Stimulated activated effector memory CD8-positive, alpha-beta T cell treated with anti-CD3 and anti-CD28 coated beads, Interleukin-12 subunit alpha, Interleukin-12 subunit beta, amount 100 ng/mL, for 72 hours (primary cell): ENCODE data around the gene SLC22A5.
"Not testable (repeated sequence)": the region's sequence is repeated elsewhere in the genome, so short reads cannot be mapped to it uniquely, and the experiment has no call there.

ENCODE experiments used
- ATAC-seq: fragments of 150-1000 bp; cut with Tn5 transposase; 2 replicates; pipeline ENCODE4 v1.10.0; 2021
- DNase-seq, 2 donors: peaks; one replicate each; pipeline ENCODE4 v3.0.0; 2021 to 2022; ENCODE audit warnings: low spot score in 2 of 2
- H3K27ac Mint-ChIP-seq: one replicate; pipeline ENCODE4 v1.8.0; 2022; ENCODE audit warnings: mild to moderate bottlenecking, mixed read lengths
- H3K36me3 Mint-ChIP-seq: one replicate; pipeline ENCODE4 v1.8.0; 2022; ENCODE audit warnings: mild to moderate bottlenecking, mixed read lengths
- H3K4me1 Mint-ChIP-seq: one replicate; pipeline ENCODE4 v1.8.0; 2022; ENCODE audit warnings: mixed read lengths
- H3K4me3 Mint-ChIP-seq: one replicate; pipeline ENCODE4 v1.8.0; 2022; ENCODE audit warnings: mild to moderate bottlenecking, mixed read lengths
- H3K9me3 Mint-ChIP-seq: one replicate; pipeline ENCODE4 v1.8.0; 2022; ENCODE audit warnings: mixed read lengths

Gene SLC22A5

GRCh38 chr5:132410451-132411303, 41.2 kb downstream of the SLC22A5 start:
- H3K36me3 Mint-ChIP-seq, result peaks cover 23% of the 10 kb centered on the region
- peak; percentile 73 to 92 for DNase-seq
- peaks cover 70% of the 10 kb centered on the region for H3K4me1 Mint-ChIP-seq
- peak overlapping the region; percentile 96 for H3K4me3 Mint-ChIP-seq
- H3K27ac Mint-ChIP-seq, result peak overlapping the region; percentile 99
- H3K9me3 Mint-ChIP-seq, result peaks cover 4% of the 10 kb centered on the region
- peak; percentile 82 for ATAC-seq

GRCh38 chr5:132411304-132412013, 41.9 kb downstream of the SLC22A5 start:
- peak overlapping the region; percentile 96 for H3K4me3 Mint-ChIP-seq
- H3K4me1 Mint-ChIP-seq, result peaks cover 65% of the 10 kb centered on the region
- H3K27ac Mint-ChIP-seq, result peak overlapping the region; percentile 99
- peaks cover 23% of the 10 kb centered on the region for H3K36me3 Mint-ChIP-seq
- H3K9me3 Mint-ChIP-seq, result peaks cover 4% of the 10 kb centered on the region
- ATAC-seq, result peak; percentile 49
- peak in 1 of 2 donors; percentile 77 for DNase-seq

DNA sequence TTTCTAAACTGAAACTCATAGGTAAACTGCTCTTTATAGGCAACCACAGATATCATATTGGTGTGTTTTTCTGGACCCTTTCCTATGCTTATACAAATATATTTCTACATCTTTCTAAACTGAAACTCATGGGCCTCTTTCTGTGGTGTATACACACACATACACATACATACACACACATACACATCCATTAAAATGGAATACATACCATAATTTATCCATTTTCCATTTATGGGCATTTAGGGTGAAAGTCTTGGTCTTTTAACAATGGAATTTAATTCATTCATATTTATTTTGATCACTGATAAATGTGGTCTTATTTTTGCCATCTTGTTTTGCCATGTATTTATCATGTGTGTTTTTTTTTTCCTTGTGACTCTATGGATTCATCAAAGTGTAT, 44.1 kb downstream of the SLC22A5 start:
- Mint-ChIP-seq H3K4me3 (peak overlapping the region; percentile 96), H3K4me1 (peaks cover 65% of the 10 kb centered on the region), H3K27ac (peak overlapping the region; percentile 99), H3K9me3 (no peaks in the 10 kb centered on the region), H3K36me3 (peaks cover 25% of the 10 kb centered on the region)
- no peak for DNase-seq
- ATAC-seq, result no peak

GRCh38 chr5:132414634-132415378, 45.3 kb downstream of the SLC22A5 start:
- H3K9me3 Mint-ChIP-seq, result no peaks in the 10 kb centered on the region
- H3K4me1 Mint-ChIP-seq, result peaks cover 65% of the 10 kb centered on the region
- peak overlapping the region; percentile 96 for H3K4me3 Mint-ChIP-seq
- peak overlapping the region; percentile 99 for H3K27ac Mint-ChIP-seq
- peaks cover 38% of the 10 kb centered on the region for H3K36me3 Mint-ChIP-seq
- no peak for ATAC-seq
- no peak for DNase-seq

DNA sequence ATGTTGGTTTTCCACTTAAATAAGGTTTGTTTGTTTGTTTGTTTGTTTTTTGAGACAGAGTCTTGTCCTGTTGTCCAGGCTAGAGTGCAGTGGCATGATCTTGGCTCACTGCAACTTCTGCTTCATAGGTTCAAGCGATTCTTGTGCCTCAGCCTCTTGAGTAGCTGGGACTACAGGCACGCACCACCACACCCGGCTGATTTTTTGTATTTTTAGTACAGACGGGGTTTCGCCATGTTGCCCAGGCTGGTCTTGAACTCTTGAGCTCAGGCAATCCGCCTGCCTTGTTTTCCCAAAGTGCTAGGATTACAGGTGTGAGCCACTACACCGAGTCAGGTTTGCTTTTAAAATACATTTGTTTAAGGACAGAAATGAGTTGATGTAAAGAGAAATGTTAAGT, 46.0 kb downstream of the SLC22A5 start:
- H3K9me3 Mint-ChIP-seq, DNase-seq, ATAC-seq: not testable (repeated sequence)
- H3K27ac Mint-ChIP-seq, result peak overlapping the region; percentile 99
- H3K36me3 Mint-ChIP-seq, result peaks cover 45% of the 10 kb centered on the region
- H3K4me3 Mint-ChIP-seq, result peak overlapping the region; percentile 96
- peaks cover 72% of the 10 kb centered on the region for H3K4me1 Mint-ChIP-seq

GRCh38 chr5:132416306-132417009, 46.9 kb downstream of the SLC22A5 start:
- Mint-ChIP-seq H3K4me3 (peak overlapping the region; percentile 21), H3K27ac (peak overlapping the region; percentile 99), H3K36me3 (peaks cover 48% of the 10 kb centered on the region), H3K9me3 (no peaks in the 10 kb centered on the region), H3K4me1 (peaks cover 82% of the 10 kb centered on the region)
- ATAC-seq (no peak), DNase-seq (no peak)

DNA sequence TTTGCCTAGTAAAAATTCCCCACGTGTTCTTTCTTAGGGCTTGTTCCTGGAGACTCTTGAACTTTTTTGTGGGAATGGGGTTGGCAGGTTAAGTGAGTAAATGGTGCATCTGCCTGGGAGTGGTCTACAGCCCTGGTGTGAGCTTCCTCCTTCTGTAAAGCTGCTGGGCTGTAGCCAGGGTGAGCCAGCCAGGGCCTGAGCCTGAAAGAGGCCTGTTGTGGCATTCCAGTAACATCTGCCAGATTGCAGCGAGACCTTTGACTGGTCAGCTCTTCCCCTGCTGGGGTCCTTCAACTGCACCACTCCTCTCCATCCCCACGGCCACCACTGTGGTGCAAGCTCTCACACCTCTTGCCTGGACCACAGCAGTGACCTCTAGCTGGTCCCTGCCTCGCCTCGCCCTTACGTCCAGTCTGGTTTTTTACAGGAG, 47.5 kb downstream of the SLC22A5 start:
- Mint-ChIP-seq H3K27ac (peak overlapping the region; percentile 99), H3K4me3 (peak overlapping the region; percentile 21), H3K36me3 (peaks cover 42% of the 10 kb centered on the region), H3K9me3 (no peaks in the 10 kb centered on the region), H3K4me1 (peaks cover 87% of the 10 kb centered on the region)
- DNase-seq (no peak), ATAC-seq (no peak)

- no peaks in the 10 kb centered on the region for H3K9me3 Mint-ChIP-seq
- peak overlapping the region; percentile 99 for H3K27ac Mint-ChIP-seq
- peaks cover 87% of the 10 kb centered on the region for H3K4me1 Mint-ChIP-seq
- ATAC-seq (no peak), DNase-seq (no peak)
- H3K36me3 Mint-ChIP-seq, result peaks cover 45% of the 10 kb centered on the region
- H3K4me3 Mint-ChIP-seq, result peak overlapping the region; percentile 21
Measured at GRCh38 chr5:132417461-132417860, 48.0 kb downstream of the SLC22A5 start.

- peaks cover 50% of the 10 kb centered on the region for H3K36me3 Mint-ChIP-seq
- ATAC-seq, result no peak
Measured at GRCh38 chr5:132417889-132418485, 48.5 kb downstream of the SLC22A5 start.

GRCh38 chr5:132418881-132419280, 49.4 kb downstream of the SLC22A5 start:
- H3K27ac Mint-ChIP-seq, result peak overlapping the region; percentile 99
- H3K4me3 Mint-ChIP-seq, result no peak overlapping the region
- peaks cover 47% of the 10 kb centered on the region for H3K36me3 Mint-ChIP-seq
- H3K9me3 Mint-ChIP-seq, result no peaks in the 10 kb centered on the region
- ATAC-seq (no peak), DNase-seq (no peak)
- H3K4me1 Mint-ChIP-seq, result peaks cover 90% of the 10 kb centered on the region

More at GRCh38 chr5:132417889-132418485, 48.5 kb downstream of the SLC22A5 start:
- Mint-ChIP-seq H3K9me3 (no peaks in the 10 kb centered on the region), H3K27ac (peak overlapping the region; percentile 99), H3K4me1 (peaks cover 90% of the 10 kb centered on the region), H3K4me3 (peak overlapping the region; percentile 17)
- DNase-seq, result no peak

DNA sequence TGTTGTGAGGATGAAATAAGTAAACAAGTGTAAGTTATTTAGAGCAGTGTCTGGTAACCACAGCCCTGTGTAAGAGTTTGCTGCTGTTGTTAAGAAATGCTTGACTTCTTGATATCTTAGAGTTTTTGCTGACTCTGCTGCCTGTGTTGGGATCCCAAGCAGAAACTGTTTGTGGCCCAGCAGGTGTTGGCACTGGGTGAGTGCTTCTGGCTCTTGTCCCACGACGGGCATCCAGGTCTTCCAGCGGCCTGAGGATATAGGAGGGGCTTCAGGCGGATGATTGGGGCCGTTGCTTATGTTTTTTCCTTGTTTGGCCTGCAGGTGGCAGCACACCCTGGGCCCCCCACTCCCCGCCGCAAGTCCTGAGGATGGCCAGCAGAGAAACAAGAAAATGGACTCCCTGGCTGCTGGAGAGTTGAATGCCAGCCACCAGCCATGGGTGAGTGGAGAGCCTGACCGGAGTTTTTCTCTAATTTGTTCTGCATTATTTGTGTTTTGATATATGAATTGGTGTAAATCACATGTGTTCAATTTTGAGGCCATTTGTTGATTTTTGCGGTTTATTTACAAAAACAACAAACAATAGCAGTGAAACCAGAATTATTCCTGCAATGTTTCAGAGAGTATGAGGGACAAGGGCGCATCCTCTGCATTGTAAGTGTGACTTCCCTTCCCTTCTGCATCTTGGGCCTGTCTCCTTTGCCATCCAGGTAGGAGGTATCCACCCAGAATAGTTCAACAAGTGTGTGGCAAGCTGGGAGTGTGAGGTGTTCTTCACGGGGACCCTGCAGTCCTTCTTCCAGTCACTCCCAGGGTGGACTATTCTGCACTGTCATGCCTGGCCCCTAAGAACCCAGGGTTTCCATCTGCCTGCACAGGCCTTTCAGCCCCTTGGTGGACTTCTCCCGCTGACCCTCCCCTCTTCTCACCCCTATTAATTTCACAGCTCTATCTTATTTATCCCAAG, 50.3 kb downstream of the SLC22A5 start:
- peak; percentile 60 to 83 for DNase-seq
- peaks cover 40% of the 10 kb centered on the region for H3K36me3 Mint-ChIP-seq
- peak overlapping the region; percentile 78 for H3K4me3 Mint-ChIP-seq
- peak; percentile 73 for ATAC-seq
- peaks cover 90% of the 10 kb centered on the region for H3K4me1 Mint-ChIP-seq
- H3K27ac Mint-ChIP-seq, result peak overlapping the region; percentile 99
- H3K9me3 Mint-ChIP-seq, result no peaks in the 10 kb centered on the region

DNA sequence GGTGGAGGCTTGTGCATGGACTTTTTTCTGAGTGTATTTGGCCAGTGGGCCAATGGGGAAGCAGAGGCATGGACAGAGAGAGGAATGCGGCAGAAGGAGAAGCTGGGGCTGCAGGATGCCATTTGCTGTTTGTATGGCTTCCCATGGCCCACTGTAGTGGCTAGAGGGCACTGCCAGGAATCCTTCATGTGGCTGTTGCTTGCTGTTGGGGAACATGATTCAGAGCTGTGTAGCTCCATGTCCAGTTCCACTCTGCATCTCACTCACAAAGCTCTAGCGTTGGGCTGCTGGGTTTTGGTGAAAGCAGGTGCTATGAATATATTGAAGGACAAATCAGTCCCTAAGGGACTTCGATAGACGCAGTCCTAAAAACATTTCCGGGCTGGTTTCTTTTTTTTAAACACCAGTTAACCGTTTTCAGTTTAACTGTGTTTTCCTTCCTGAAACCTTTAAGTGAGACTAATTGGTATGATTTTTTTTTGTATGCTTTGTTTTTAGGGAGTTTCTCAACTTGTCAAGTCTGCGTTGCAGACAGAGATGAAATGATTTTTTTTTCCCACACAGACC, 51.3 kb downstream of the SLC22A5 start:
- Mint-ChIP-seq H3K4me1 (peaks cover 95% of the 10 kb centered on the region), H3K36me3 (peaks cover 46% of the 10 kb centered on the region), H3K4me3 (peak overlapping the region; percentile 78), H3K9me3 (no peaks in the 10 kb centered on the region), H3K27ac (peak overlapping the region; percentile 99)
- peak; percentile 12 for ATAC-seq
- DNase-seq, result no peak

- Mint-ChIP-seq H3K27ac (peak overlapping the region; percentile 99), H3K9me3 (no peaks in the 10 kb centered on the region), H3K4me3 (peak overlapping the region; percentile 78), H3K4me1 (peaks cover 100% of the 10 kb centered on the region), H3K36me3 (peaks cover 51% of the 10 kb centered on the region)
- ATAC-seq (no peak), DNase-seq (no peak)
Measured at GRCh38 chr5:132421462-132421861, 52.0 kb downstream of the SLC22A5 start.
